ENCODE measurements around the gene CUL5.
"Not testable (repeated sequence)": the region's sequence is repeated elsewhere in the genome, so short reads cannot be mapped to it uniquely, and the experiment has no call there.

The CUL5 gene

GRCh38 chr11:108117746-108118371 lies 109.2 kb downstream of the CUL5 start:
- DNase-seq: peak; percentile 35

- DNase-seq: not testable (repeated sequence)
Observed at GRCh38 chr11:108120936-108121273, 112.2 kb downstream of the CUL5 start.

- DNase-seq: peak; percentile 65
Observed at GRCh38 chr11:108121274-108122155, 112.8 kb downstream of the CUL5 start, which contains the start of gene ACAT1. ACAT1 (plus strand) TSS chr11:108121567; CDS start chr11:108121607, 40 bp downstream.

GRCh38 chr11:108122166-108122628 lies 113.5 kb downstream of the CUL5 start:
- no peak for DNase-seq

GRCh38 chr11:108125096-108125495 lies 116.4 kb downstream of the CUL5 start:
- no peak for DNase-seq

- no peak for DNase-seq
Observed at GRCh38 chr11:108128772-108129171, 120.1 kb downstream of the CUL5 start.

- no peak for DNase-seq
Observed at GRCh38 chr11:108131993-108132392, 123.3 kb downstream of the CUL5 start.

GRCh38 chr11:108132993-108133538 lies 124.4 kb downstream of the CUL5 start:
- DNase-seq: not testable (repeated sequence)

- DNase-seq: no peak
Observed at GRCh38 chr11:108135845-108136544, 127.3 kb downstream of the CUL5 start.

GRCh38 chr11:108137212-108137611 lies 128.5 kb downstream of the CUL5 start:
- DNase-seq: no peak

- no peak for DNase-seq
Observed at GRCh38 chr11:108142304-108142703, 133.6 kb downstream of the CUL5 start.

- DNase-seq: no peak
Observed at GRCh38 chr11:108144615-108145014, 135.9 kb downstream of the CUL5 start.

GRCh38 chr11:108147150-108147549 lies 138.5 kb downstream of the CUL5 start:
- DNase-seq: no peak

GRCh38 chr11:108148556-108148955 lies 139.9 kb downstream of the CUL5 start:
- DNase-seq: no peak

GRCh38 chr11:108154591-108154990 lies 145.9 kb downstream of the CUL5 start:
- no peak for DNase-seq

All from SHP77 treated with DMSO at 0.1 percent for 48 hours (cell line).